HEK293T (cell line): ENCODE results near the gene ERBB4.

ENCODE experiments used
- BHLHE40 ChIP-seq: fragments of 450-650 bp; IDR thresholded peaks from 2 replicates; pipeline ENCODE4 v1.6.1; 2016; ENCODE audit warnings: mild to moderate bottlenecking, moderate library complexity, borderline replicate concordance
- ELF4 ChIP-seq: fragments of 450-650 bp; IDR thresholded peaks from 2 replicates; pipeline ENCODE4 v1.6.1; 2017; ENCODE audit warnings: antibody characterized with exemption
- FOXK2 ChIP-seq: fragments of 450-650 bp; IDR thresholded peaks from 2 replicates; pipeline ENCODE4 v1.6.1; 2016; ENCODE audit warnings: mild to moderate bottlenecking
- FOXM1 ChIP-seq: fragments of 450-650 bp; IDR thresholded peaks from 2 replicates; pipeline ENCODE4 v1.6.1; 2017; ENCODE audit warnings: mild to moderate bottlenecking, borderline replicate concordance
- L3MBTL2 ChIP-seq: fragments of 450-650 bp; conservative IDR thresholded peaks from 2 replicates; pipeline ENCODE4 v1.6.1; 2016; ENCODE audit warnings: mild to moderate bottlenecking
- SP1 ChIP-seq: fragments of 450-650 bp; IDR thresholded peaks from 2 replicates; pipeline ENCODE4 v1.6.1; 2017
- SUZ12 ChIP-seq: fragments of 450-650 bp; IDR thresholded peaks from 2 replicates; pipeline ENCODE4 v1.6.1; 2016; ENCODE audit warnings: mild to moderate bottlenecking
- TARDBP ChIP-seq: fragments of 450-650 bp; IDR thresholded peaks from 2 replicates; pipeline ENCODE4 v1.6.1; 2016

DNA sequence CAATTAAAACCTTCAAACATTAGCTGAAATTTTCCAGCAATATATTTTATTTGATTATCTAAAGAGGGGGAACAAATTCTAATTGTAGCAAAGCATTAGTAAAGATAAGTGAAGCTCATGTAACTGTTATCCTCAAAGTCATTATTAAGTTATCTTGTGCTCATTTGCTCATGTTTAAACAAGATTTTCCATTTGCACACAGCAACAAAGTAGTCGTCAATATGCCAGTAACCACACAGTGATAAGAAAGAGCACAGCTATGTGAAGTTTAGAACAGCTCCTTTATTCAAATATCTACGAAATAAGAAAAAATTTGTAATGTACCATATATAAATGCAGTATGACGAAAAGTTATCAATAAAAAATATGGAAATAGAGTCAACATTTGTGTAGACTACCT, 159.5 kb downstream of the ERBB4 start:
- TF ChIP-seq SUZ12, result no peak
- TF ChIP-seq TARDBP, result no peak
- no peak for TF ChIP-seq SP1
- no peak for TF ChIP-seq L3MBTL2
- TF ChIP-seq FOXM1, result no peak
- TF ChIP-seq ELF4, result no peak
- TF ChIP-seq FOXK2, result no peak
- no peak for TF ChIP-seq BHLHE40
